Activated CD8-positive, alpha-beta memory T cell treated with anti-CD3 and anti-CD28 coated beads for 36 hours (primary cell): ENCODE results near the gene SLC39A11. TPM values are rescaled to one million over a fixed set of nuclear protein-coding genes. Genes with fewer than 3 reads are reported as not detected.
"Not testable (repeated sequence)": the region's sequence is repeated elsewhere in the genome, so short reads cannot be mapped to it uniquely, and the experiment has no call there.

Source experiments
- CTCF ChIA-PET: fragments of 350-600 bp; sonication (Branson Sonifier 250); formaldehyde crosslinking; loops from one replicate; lab custom pipeline; 2021; ENCODE audit warnings: antibody characterized with exemption; lab: Charles Lee
- POLR2A ChIA-PET: fragments of 350-600 bp; sonication (Branson Sonifier 250); formaldehyde crosslinking; loops from one replicate; lab custom pipeline; 2021; ENCODE audit warnings: antibody characterized with exemption; lab: Charles Lee
- total RNA-seq, 2 experiments: library from RNA; stranded (reverse); gene quantifications; one replicate each; pipeline ENCODE4 v1.2.3, GENCODE V29; 2021

SLC39A11 gene
- total RNA-seq, 2 experiments from 2014 or later: 16.1 to 17.2 TPM

- CTCF ChIA-PET: no interaction called here
- POLR2A ChIA-PET: no interaction called here
These were observed 328.5 kb downstream of the SLC39A11 start for GRCh38 chr17:72763981-72764380.

DNA sequence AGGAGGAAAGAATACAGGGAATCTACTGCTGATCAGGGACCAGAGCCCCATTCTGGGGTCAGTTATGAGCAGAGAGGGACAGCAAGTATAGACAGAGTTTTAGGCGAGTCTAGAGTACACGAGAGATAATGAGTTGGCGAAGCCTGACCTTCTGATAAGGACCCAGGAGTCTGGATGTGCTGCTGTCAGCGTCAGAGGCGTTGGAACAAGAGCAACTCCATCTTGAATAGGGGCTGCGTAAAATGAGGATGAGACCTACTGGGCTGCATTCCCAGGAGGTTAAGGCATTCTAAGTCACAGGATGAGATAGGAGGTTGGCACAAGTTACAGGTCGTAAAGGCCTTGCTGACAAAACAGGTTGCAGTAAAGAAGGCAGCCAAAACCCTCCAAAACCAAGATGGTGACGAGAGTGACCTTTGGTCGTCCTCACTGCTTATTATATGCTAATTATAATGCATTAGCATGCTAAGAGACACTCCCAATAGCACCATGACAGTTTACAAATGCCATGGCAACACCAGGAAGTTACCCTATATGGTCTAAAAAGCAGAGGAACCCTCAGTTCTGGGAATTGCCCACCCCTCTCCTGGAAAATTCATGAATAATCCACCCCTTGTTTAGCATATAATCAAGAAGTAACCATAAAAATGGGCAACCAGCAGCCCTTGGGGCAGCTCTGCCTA, 330.5 kb downstream of the SLC39A11 start:
- POLR2A ChIA-PET, CTCF ChIA-PET: not testable (repeated sequence)

DNA sequence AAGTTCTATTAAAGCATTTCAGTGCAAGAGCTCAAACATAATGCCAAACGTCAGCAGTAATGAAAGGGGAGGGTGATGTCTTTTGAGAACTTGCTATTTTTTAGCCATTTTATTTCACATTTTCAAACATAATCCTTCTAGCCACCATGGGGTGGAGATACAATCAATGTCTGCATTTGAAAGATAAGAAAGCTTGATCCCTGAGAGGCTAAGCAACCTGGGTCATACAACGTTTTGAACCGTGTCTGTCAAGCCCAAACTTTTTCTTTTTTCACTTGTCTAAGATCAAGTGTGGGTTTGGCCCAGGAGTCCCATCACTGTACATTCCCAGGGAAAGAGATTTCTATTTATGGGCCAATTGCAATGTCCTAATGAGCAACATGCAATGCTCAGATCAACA, 331.1 kb downstream of the SLC39A11 start:
- CTCF ChIA-PET: no interaction called here
- POLR2A ChIA-PET: no interaction called here

DNA sequence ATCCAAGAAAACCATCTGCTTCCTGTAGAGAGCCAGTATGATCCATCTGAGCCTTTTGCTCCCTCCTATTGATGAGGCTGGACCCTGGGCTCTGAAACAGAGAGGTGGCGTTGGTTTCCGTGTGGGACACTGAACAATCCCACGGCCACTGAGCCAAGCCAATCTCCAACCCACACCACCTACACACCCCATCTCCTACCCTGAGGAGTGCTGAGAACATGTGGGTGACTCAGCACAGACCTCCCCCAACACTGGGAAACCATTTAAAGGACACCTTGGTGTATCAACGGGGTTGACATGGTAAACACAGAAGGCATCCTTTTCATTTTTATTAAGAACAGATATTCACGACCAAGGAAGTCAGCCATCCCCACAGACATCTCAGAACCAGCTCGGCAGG, 332.1 kb downstream of the SLC39A11 start:
- CTCF ChIA-PET: no interaction called here
- POLR2A ChIA-PET: no interaction called here

- POLR2A ChIA-PET: no interaction called here
- CTCF ChIA-PET: no interaction called here
These were observed 333.2 kb downstream of the SLC39A11 start for GRCh38 chr17:72759301-72759700.

- POLR2A ChIA-PET: no interaction called here
- CTCF ChIA-PET: no interaction called here
These were observed 336.2 kb downstream of the SLC39A11 start for GRCh38 chr17:72756256-72756655.

DNA sequence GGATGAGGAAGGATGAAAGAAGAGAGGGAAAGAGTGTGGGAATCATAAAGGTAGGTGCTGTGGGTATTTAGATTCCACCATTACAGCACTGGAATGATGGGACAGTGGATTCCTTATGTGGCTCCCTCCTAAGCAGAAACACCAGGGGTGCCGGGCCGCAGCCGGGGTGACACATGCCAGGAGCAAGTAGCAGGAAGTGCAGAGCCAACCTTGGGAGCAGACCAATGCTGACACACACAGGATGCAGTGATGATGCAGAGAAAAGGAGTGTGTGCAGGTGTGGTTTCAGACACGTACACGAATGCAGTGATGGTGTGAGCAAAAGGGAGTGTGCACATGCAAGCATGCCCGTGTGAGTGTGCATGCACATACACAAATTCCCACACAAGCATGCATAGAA, 338.0 kb downstream of the SLC39A11 start:
- CTCF ChIA-PET: no interaction called here
- POLR2A ChIA-PET: interaction anchor here (0.8 kb wide), 1 partner anchor 12 kb away, joined by 3 read pairs; no protein-coding TSS in a partner anchor

GRCh38 chr17:72751746-72752145, 340.7 kb downstream of the SLC39A11 start:
- POLR2A ChIA-PET: no interaction called here
- CTCF ChIA-PET: no interaction called here

DNA sequence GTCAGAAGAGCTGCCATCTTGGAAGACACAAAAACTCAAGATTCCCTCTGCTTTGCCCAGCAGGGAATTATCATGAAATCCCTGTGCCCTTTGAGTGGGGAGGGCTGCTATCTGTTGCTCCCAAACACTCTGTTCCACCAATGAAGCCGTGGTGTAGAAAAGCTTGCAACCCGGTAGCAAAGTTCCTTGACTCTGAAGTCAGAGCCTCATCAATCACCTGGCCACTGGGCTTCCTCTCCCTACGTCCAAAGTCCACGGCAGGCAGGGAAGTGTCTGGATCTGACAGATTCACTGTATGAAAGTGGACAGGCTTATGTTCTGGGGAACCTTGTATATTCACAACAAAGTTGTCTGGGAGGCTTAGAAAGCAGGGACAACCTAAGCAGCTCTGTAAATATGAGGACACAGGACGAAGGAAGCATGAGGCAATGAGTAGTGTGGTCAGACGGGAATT, 343.3 kb downstream of the SLC39A11 start:
- ChIA-PET CTCF (interaction anchor here (2.2 kb wide), 1 partner anchor 23 kb away, joined by 6 read pairs; no protein-coding TSS in a partner anchor), POLR2A (no interaction called here)

DNA sequence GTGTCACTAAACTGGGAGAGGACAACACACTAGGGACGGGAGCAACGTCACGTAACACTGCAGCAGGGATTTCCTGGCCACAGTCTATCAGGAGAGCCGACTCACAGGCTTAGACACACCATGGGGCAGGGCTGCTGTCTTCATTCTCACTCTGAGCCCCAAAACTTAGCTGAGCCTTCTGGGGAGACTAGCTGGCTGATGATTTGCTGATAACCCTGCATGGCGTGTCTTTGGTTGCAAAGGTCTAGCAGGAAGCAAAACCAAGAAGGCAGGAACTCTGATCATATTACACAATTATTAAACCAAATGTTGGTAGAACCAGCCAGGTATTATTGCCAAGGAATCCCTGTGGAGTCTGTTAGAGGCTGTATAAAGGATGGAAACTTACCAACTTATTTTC, 345.0 kb downstream of the SLC39A11 start:
- ChIA-PET CTCF (interaction anchor here (2.2 kb wide), 1 partner anchor 22 kb away, joined by 6 read pairs; no protein-coding TSS in a partner anchor), POLR2A (no interaction called here)

DNA sequence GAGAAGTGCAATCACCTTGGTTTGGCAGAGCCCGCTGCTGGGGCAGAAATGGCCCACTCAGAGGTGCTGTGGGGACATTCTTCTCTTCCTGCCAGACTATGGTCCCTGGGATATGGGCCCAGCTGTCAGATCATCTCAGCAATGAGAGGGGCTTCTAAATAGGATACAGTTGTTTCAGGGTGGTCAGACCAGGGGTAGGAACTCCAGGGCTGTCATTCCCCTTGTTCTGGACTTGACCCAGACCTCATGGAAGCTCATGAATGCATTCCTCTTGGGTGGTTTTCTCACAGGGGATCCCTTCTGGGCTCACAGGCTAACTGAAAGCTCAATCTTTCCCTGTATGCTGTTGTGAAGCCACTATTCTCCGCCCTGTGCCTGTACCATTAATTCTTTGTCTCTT, 347.2 kb downstream of the SLC39A11 start:
- ChIA-PET POLR2A (no interaction called here), CTCF (no interaction called here)

DNA sequence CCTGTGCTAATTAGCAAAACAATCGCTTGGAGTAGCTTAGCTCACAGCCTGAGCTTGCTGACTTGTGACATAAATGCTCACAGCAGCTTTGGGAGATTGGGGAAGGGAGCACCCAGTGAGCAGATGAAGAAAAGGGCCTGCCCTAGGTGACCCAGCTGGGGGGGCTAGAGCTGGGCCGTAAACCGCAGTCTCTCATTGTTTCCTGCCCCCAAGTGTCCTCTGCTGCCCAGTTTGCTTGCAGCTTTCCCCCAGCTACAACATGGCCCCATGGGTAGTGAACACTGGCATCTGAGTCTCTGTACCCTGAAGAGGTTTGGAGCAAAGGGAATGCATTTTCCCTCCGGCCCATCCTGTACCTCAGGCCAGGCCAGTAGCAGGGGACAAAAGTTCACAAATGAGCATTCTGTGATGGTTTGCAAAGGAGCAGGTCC, 349.4 kb downstream of the SLC39A11 start:
- ChIA-PET POLR2A (no interaction called here), CTCF (no interaction called here)

- POLR2A ChIA-PET: no interaction called here
- CTCF ChIA-PET: no interaction called here
These were observed 355.3 kb downstream of the SLC39A11 start for GRCh38 chr17:72737151-72737690.

DNA sequence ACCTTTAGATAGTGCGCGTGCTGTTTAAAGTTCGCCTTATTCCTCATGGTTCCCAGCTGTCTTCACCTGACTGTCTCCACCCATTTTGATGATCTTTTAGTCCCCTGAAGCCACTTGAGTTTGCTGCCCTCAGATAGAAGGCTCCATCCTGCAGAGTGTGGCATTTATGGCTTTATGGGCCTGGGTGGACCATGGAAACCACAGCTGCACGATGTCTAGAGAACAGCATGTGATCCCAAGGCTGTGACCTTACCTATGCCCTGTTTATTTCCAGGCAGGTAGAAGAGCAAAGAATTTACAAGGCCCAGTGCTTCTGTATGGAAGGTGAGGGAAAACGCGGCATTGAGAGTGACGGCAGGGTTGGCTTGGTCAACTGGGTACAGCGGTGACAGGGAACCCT, 356.9 kb downstream of the SLC39A11 start:
- ChIA-PET POLR2A (no interaction called here), CTCF (no interaction called here)

GRCh38 chr17:72735048-72735447, 357.4 kb downstream of the SLC39A11 start:
- POLR2A ChIA-PET: no interaction called here

DNA sequence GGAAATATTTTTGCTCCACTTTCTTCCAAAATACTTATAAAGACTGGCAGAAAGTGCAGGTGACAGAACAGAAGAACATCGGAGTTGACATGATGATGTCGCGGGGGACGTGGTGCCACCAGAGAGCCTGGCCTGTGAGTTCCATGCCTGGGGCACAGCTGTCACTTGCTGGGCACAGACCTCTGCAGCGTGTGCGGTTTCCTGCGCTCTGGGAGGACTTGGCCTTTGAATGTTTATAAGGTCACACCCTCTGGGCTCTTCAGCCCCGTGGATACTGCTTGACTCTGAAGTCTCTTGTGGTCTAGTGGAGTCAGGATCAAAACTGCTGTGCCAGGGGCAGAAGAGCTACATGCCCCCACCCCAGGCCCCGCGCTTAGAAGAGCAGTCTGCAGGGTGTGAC, 357.9 kb downstream of the SLC39A11 start:
- POLR2A ChIA-PET: no interaction called here
- CTCF ChIA-PET: no interaction called here

More at GRCh38 chr17:72735048-72735447, 357.4 kb downstream of the SLC39A11 start:
- CTCF ChIA-PET: no interaction called here

DNA sequence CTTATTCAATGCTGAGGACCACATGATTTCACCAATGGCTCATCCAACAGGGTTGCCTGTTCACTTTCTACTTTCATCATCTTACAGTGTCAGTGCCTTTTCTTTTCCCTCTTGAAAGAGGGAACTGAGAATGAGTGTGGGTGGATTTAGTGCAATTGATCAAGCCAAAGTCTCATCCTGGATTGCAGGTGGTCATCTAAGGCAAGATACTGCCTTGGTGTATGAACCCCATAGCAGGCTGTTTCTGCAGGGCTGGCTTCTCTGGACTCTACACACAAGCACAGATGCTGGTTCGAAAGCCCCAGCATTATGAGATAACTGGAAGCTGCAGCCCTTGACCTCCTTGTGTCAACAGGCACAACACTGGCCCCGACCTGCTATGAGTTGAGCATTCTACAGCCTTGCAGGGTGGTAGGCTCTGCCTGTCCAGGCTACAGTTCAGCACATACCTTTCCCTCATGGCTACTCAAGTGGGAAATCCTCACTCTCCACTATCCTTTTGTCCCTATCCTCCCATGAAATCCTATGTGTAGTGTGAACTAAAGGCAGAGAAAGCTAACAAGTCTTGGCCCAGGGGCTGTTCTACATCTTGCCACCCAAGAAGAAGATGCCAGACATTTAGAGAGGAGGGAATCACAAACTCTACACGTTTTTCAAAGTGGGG, 358.7 kb downstream of the SLC39A11 start:
- POLR2A ChIA-PET: interaction anchor here (0.6 kb wide), 1 partner anchor 661 kb away, joined by 3 read pairs; no protein-coding TSS in a partner anchor
- CTCF ChIA-PET: no interaction called here

DNA sequence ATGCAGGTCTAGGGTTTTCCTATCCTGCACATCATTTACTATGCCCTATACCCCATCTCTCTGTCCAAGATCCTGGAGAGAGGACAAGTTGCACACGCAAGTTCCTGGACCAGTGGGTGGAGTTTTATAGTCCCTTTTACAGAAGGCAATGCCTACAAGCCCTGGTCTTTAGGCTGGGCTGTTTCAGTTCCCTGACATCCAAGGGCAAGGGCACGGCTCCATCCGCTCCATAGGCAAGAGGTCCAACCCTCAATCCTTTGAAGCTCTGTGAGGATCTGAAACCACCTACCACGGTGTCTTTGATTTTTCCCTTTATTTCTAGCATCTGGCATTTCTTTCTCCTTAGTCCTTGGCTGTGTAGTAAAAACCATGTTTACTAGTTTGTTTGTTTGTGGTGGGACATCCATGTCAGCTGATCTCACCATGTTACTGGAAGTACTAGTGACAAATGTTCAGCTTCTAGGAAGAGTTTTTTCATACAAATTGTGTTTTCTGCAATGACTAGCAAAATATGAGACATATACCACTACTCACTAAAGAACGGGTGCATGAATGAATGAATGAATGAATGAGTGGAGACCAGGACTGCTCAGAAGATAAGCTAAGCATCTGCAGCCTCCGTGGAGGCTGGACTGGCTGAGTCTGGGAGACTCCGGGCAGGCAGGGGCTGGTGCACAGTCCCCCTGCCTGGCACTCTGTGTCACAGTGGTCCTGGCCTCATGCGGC, 359.4 kb downstream of the SLC39A11 start:
- CTCF ChIA-PET: no interaction called here
- POLR2A ChIA-PET: interaction anchor here (0.6 kb wide), 1 partner anchor 662 kb away, joined by 3 read pairs; no protein-coding TSS in a partner anchor

DNA sequence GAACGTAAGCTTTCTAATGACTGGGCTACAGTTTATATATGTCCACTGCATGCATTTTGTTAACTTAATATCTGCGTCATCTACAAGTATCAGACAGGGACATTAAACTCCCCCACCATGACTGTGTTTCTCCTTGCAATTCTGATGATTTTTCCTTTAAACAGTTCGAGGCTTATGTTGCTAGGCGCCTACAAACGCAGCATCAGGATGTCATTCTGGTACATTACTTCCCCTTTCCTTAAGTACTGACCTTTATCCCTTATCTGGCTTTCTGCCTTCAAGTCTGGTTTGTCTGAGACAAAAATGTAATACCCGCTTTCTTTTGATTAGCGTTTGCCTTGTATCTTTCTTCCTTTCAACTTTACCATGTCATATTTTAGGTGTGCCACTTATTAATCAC, 362.4 kb downstream of the SLC39A11 start:
- POLR2A ChIA-PET: no interaction called here
- CTCF ChIA-PET: no interaction called here

GRCh38 chr17:72726936-72727335, 365.6 kb downstream of the SLC39A11 start:
- ChIA-PET POLR2A (interaction anchor here (0.6 to 1.2 kb wide), 3 partner anchors 366 to 465 kb away, joined by 5 to 12 read pairs (median 7); partner anchors contain the start of gene SLC39A11), CTCF (interaction anchor here (0.6 to 5.4 kb wide), 22 partner anchors 14 to 642 kb away, joined by 3 to 48 read pairs (median 6); partner anchors contain the start of genes COG1 and SSTR2)
